Neural cell (in vitro differentiated cells): Measurements from ENCODE around the gene ZNF778. TPM values are rescaled to one million over a fixed set of nuclear protein-coding genes. Genes with fewer than 3 reads are reported as not detected.
"Not testable (repeated sequence)": the region's sequence is repeated elsewhere in the genome, so short reads cannot be mapped to it uniquely, and the experiment has no call there.

Source experiments
- H2AFZ ChIP-seq: fragments of 200-600, 300-800 bp; sonication (generic), shearing (Covaris generic); 2 replicates; pipeline ENCODE4 v1.6.0; 2014; ENCODE audit warnings: low read depth, mild to moderate bottlenecking, antibody characterized with exemption, low read length, moderate library complexity
- H3F3A ChIP-seq: fragments of 200-600 bp; shearing (Covaris generic); 2 replicates; pipeline ENCODE4 v1.6.1; 2016; ENCODE audit warnings: mild to moderate bottlenecking, moderate library complexity, mixed read lengths, antibody characterized with exemption, low read length; ENCODE audit not compliant: insufficient read depth, poor library complexity, severe bottlenecking
- H3K27ac ChIP-seq: fragments of 200-600, 300-800 bp; sonication (generic), shearing (Covaris generic); 2 replicates; pipeline ENCODE4 v1.5.1; 2014; ENCODE audit warnings: mild to moderate bottlenecking, low read length, moderate library complexity
- H3K27me3 ChIP-seq: fragments of 300-800, 200-600 bp; sonication (generic), shearing (Covaris generic); 2 replicates; pipeline ENCODE4 v1.6.0; 2014; ENCODE audit warnings: mild to moderate bottlenecking, low read depth, low read length, moderate library complexity; ENCODE audit not compliant: insufficient read depth
- H3K36me3 ChIP-seq: fragments of 300-800, 200-600 bp; sonication (generic), shearing (Covaris generic); 2 replicates; pipeline ENCODE4 v1.5.1; 2014; ENCODE audit warnings: mild to moderate bottlenecking, antibody characterized with exemption, low read length, moderate library complexity; ENCODE audit not compliant: insufficient read depth
- H3K4me2 ChIP-seq: fragments of 300-800, 200-600 bp; sonication (generic), shearing (Covaris generic); 2 replicates; pipeline ENCODE4 v1.6.0; 2014; ENCODE audit warnings: mild to moderate bottlenecking, low read length
- H3K4me3 ChIP-seq: fragments of 300-800, 200-600 bp; sonication (generic), shearing (Covaris generic); 2 replicates; pipeline ENCODE4 v1.5.1; 2014; ENCODE audit warnings: mild to moderate bottlenecking, low read length, moderate library complexity
- H3K79me2 ChIP-seq: fragments of 200-600 bp; shearing (Covaris generic); replicated peaks from 2 replicates; pipeline ENCODE4 v1.6.0; 2014; ENCODE audit warnings: mild to moderate bottlenecking, low read length, moderate library complexity; ENCODE audit not compliant: insufficient read depth
- H3K9ac ChIP-seq: fragments of 300-800, 200-600 bp; sonication (generic), shearing (Covaris generic); 2 replicates; pipeline ENCODE4 v1.6.1; 2016; ENCODE audit warnings: mild to moderate bottlenecking, low read length, mixed read lengths
- H3K9me2 ChIP-seq: fragments of 200-600 bp; shearing (Covaris generic); 2 replicates; pipeline ENCODE4 v1.6.1; 2016; ENCODE audit warnings: mild to moderate bottlenecking, low read length, mixed read lengths; ENCODE audit not compliant: insufficient read depth
- H3K9me3 ChIP-seq: fragments of 200-600, 300-800 bp; sonication (generic), shearing (Covaris generic); 2 replicates; pipeline ENCODE4 v1.6.1; 2016; ENCODE audit warnings: mild to moderate bottlenecking, mixed run types, low read length, moderate library complexity, mixed read lengths
- H4K20me1 ChIP-seq: fragments of 200-600 bp; shearing (Covaris generic); 2 replicates; pipeline ENCODE4 v1.6.1; 2016; ENCODE audit warnings: mild to moderate bottlenecking, mixed run types; ENCODE audit not compliant: insufficient read depth
- EP300 ChIP-seq: fragments of 450-650 bp; conservative IDR thresholded peaks from 2 replicates; pipeline ENCODE4 v1.6.1; 2014; ENCODE audit warnings: antibody characterized with exemption, mild to moderate bottlenecking, moderate library complexity; ENCODE audit not compliant: poor library complexity, severe bottlenecking
- EZH2 ChIP-seq: fragments of 200-600, 300-800 bp; shearing (Covaris generic), sonication (generic); IDR thresholded peaks from 2 replicates; pipeline ENCODE4 v1.6.1; 2014; ENCODE audit warnings: antibody characterized with exemption, low read length, borderline replicate concordance, mild to moderate bottlenecking; ENCODE audit not compliant: insufficient read depth, poor library complexity, severe bottlenecking
- MXI1 ChIP-seq: fragments of 450-650 bp; conservative IDR thresholded peaks from 2 replicates; pipeline ENCODE4 v1.6.1; 2014; ENCODE audit warnings: antibody characterized with exemption, mild to moderate bottlenecking; ENCODE audit not compliant: poor library complexity, severe bottlenecking
- RAD21 ChIP-seq: fragments of 450-650 bp; conservative IDR thresholded peaks from 2 replicates; pipeline ENCODE4 v1.6.1; 2014; ENCODE audit warnings: antibody characterized with exemption, mild to moderate bottlenecking, moderate library complexity
- SMC3 ChIP-seq: fragments of 450-650 bp; conservative IDR thresholded peaks from 2 replicates; pipeline ENCODE4 v1.6.1; 2014; ENCODE audit warnings: antibody characterized with exemption, mild to moderate bottlenecking, moderate library complexity; ENCODE audit not compliant: poor library complexity
- TAF1 ChIP-seq: IDR thresholded peaks from 2 replicates; pipeline ENCODE4 v1.6.1; 2012; ENCODE audit warnings: low read depth
- polyA plus RNA-seq: library from polyadenylated mRNA; depleted of rRNA; stranded (reverse); fragments of >200 nt; gene quantifications from 2 replicates; pipeline ENCODE4 v1.2.3, GENCODE V29; 2014
- TF ChIP-seq, protein P1 (sequence below): fragments of 450-650 bp; IDR thresholded peaks from 2 replicates; pipeline ENCODE4 v1.5.1; 2014; ENCODE audit warnings: antibody characterized with exemption, mild to moderate bottlenecking, moderate library complexity; ENCODE audit not compliant: poor library complexity, severe bottlenecking
- TF ChIP-seq, protein P2 (sequence below): IDR thresholded peaks from 2 replicates; pipeline ENCODE4 v1.6.1; 2012; ENCODE audit warnings: borderline replicate concordance

ZNF778 gene
- polyA plus RNA-seq, 1 donor from 2014 or later = 14.7 TPM

DNA sequence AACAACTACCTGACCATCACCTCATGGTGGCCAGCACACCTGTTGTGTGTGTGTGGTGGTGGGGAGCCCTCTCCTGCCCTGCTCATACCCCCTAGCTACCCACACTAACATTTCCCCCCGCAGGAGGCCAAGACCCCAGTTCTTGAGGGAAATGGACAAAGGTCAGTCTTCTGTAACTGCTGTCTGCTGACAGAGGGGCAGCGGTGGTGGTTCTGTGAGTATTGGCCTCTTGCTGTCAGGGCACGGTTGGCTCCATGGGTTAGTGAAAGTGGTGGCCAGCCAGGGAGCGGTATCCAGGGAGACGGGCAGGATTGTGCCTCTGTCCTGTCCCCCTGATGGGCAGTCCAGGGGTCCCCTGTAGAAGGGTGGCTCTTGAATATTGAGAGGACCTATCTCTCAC, 26.2 kb downstream of the ZNF778 start (continued):
- TF ChIP-seq EP300 = no peak
- TF ChIP-seq SMC3 = no peak

DNA sequence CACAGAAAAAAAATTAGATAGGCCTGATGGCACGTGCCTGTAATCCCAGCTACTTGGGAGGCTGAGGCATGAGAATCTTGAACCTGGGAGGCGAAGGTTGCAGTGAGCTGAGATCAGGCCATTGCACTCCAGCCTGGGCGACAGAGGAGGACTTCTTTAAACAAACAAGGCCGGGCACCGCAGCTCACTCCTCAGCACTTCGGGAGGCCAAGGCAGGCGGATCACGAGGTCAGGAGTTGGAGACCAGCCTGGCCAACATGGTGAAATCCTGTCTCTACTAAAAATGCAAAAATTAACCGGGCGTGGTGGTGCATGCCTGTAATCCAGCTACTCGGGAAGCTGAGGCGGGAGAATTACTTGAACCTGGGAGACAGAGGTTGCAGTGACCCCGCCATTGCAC, 26.8 kb downstream of the ZNF778 start:
- H3K9me3 ChIP-seq, H2AFZ ChIP-seq, H3K4me2 ChIP-seq, H3K9ac ChIP-seq, H4K20me1 ChIP-seq, H3K27me3 ChIP-seq, H3K4me3 ChIP-seq, H3F3A ChIP-seq, H3K36me3 ChIP-seq, H3K79me2 ChIP-seq, H3K9me2 ChIP-seq, H3K27ac ChIP-seq: not testable (repeated sequence)

DNA sequence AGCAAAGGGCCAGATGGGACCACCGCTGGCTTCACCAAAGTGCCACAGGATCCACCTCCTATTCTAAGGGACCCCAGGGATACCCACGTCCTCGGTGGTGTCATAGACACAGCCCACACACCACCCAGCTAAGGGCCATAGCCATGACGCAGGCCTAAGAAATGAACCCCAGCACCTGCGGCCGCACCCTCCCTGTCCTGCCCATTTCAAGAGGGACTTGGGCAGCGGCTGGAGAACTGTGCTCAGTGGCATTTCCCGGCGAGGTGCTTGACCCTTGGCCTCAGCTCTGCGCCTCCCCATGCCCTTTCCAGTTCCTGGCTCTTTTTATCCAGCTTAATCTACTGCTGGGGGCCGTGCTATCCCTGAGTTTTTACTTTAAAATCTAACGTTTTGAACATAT, 27.3 kb downstream of the ZNF778 start:
- Histone ChIP-seq H3K36me3 (no peaks in the 10 kb centered on the region), H3K9me3 (no peaks in the 10 kb centered on the region), H2AFZ (no peak overlapping the region), H3K4me2 (no peak overlapping the region), H3K9me2 (no peaks in the 10 kb centered on the region), H3K79me2 (no peaks in the 10 kb centered on the region), H3K4me3 (no peak overlapping the region), H3K27me3 (no peaks in the 10 kb centered on the region), H3K9ac (no peak overlapping the region), H3F3A (peaks cover 6% of the 10 kb centered on the region), H4K20me1 (no peaks in the 10 kb centered on the region), H3K27ac (no peak overlapping the region)
- TF ChIP-seq TAF1 (no peak), RAD21 (no peak), MXI1 (no peak), EP300 (no peak), EZH2 (no peak)
- TF ChIP-seq, protein P1, sequence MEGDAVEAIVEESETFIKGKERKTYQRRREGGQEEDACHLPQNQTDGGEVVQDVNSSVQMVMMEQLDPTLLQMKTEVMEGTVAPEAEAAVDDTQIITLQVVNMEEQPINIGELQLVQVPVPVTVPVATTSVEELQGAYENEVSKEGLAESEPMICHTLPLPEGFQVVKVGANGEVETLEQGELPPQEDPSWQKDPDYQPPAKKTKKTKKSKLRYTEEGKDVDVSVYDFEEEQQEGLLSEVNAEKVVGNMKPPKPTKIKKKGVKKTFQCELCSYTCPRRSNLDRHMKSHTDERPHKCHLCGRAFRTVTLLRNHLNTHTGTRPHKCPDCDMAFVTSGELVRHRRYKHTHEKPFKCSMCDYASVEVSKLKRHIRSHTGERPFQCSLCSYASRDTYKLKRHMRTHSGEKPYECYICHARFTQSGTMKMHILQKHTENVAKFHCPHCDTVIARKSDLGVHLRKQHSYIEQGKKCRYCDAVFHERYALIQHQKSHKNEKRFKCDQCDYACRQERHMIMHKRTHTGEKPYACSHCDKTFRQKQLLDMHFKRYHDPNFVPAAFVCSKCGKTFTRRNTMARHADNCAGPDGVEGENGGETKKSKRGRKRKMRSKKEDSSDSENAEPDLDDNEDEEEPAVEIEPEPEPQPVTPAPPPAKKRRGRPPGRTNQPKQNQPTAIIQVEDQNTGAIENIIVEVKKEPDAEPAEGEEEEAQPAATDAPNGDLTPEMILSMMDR = no peak
- TF ChIP-seq, protein P2, sequence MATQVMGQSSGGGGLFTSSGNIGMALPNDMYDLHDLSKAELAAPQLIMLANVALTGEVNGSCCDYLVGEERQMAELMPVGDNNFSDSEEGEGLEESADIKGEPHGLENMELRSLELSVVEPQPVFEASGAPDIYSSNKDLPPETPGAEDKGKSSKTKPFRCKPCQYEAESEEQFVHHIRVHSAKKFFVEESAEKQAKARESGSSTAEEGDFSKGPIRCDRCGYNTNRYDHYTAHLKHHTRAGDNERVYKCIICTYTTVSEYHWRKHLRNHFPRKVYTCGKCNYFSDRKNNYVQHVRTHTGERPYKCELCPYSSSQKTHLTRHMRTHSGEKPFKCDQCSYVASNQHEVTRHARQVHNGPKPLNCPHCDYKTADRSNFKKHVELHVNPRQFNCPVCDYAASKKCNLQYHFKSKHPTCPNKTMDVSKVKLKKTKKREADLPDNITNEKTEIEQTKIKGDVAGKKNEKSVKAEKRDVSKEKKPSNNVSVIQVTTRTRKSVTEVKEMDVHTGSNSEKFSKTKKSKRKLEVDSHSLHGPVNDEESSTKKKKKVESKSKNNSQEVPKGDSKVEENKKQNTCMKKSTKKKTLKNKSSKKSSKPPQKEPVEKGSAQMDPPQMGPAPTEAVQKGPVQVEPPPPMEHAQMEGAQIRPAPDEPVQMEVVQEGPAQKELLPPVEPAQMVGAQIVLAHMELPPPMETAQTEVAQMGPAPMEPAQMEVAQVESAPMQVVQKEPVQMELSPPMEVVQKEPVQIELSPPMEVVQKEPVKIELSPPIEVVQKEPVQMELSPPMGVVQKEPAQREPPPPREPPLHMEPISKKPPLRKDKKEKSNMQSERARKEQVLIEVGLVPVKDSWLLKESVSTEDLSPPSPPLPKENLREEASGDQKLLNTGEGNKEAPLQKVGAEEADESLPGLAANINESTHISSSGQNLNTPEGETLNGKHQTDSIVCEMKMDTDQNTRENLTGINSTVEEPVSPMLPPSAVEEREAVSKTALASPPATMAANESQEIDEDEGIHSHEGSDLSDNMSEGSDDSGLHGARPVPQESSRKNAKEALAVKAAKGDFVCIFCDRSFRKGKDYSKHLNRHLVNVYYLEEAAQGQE = no peak
